ENCODE results near the gene CCDC27. TPM values are rescaled to one million over a fixed set of nuclear protein-coding genes. Genes with fewer than 3 reads are reported as not detected.

The CCDC27 gene
- total and polyA plus RNA-seq, 2 of the 13 experiments (the other 11 are each of a cell fraction or from before 2014, with no cell fraction given): not detected

- Histone ChIP-seq H3K9me3 (ENCODE audit: low read length) (no peaks in the 10 kb centered on the region), H4K20me1 (ENCODE audit: insufficient read depth, low read length) (no peaks in the 10 kb centered on the region), H3K4me1 (ENCODE audit: insufficient read depth, low read length) (peaks cover 38% of the 10 kb centered on the region), H3K36me3 (replicated peaks in 1 of 2; ENCODE audit: control insufficient read depth in 1 of 2, insufficient read depth in 2 of 2, low read length in 2 of 2) (peaks cover 18 to 47% of the 10 kb centered on the region in 2 experiments), H3K4me3 (replicated peaks in 1 of 3; ENCODE audit: insufficient read depth in 1 of 3, low read depth in 2 of 3, low read length in 3 of 3) (no peak overlapping the region), H3K79me2 (ENCODE audit: insufficient read depth, low read length) (no peaks in the 10 kb centered on the region), H3K4me2 (ENCODE audit: low read depth, low read length) (no peak overlapping the region), H2AFZ (ENCODE audit: low read length) (no peak overlapping the region), H3K27ac (ENCODE audit: extremely low read length, insufficient read depth, low read length) (no peak overlapping the region), H3K9ac (ENCODE audit: insufficient read depth, low read depth, low read length) (no peak overlapping the region), H3K27me3 (ENCODE audit: control insufficient read depth in 1 of 2, insufficient read depth in 2 of 2, low read length in 2 of 2) (no peaks in the 10 kb centered on the region)
- CTCF ChIA-PET (ENCODE audit: low intra/inter-chr PET ratio, low total read pairs): no interaction called here
- peak in 1 of 2 experiments; percentile 14; a peak in 1 of 4 replicates for TF ChIP-seq POLR2A (IDR thresholded peaks at IDR 0.05; ENCODE audit: insufficient read depth in 1 of 2, low read depth in 2 of 2, low read length in 2 of 2)
- TF ChIP-seq POLR2G (IDR thresholded peaks at IDR 0.05; ENCODE audit: low read depth, low read length): peak; percentile 40; the same call in 1 of the 2 replicates
- peak; percentile 11; the same call in 1 of the 2 replicates for TF ChIP-seq KDM2A (CRISPR knock-in tag; IDR thresholded peaks at IDR 0.05; ENCODE audit: borderline replicate concordance, low read depth)
- no peak for TF ChIP-seq ZNF652 (CRISPR knock-in tag; IDR thresholded peaks at IDR 0.05; ENCODE audit: borderline replicate concordance, low read depth)
- no peak for TF ChIP-seq ZNF232 (CRISPR knock-in tag; IDR thresholded peaks at IDR 0.05; ENCODE audit: borderline replicate concordance)
- TF ChIP-seq SAP130 (CRISPR knock-in tag; IDR thresholded peaks at IDR 0.05; ENCODE audit: low read depth): no peak
- TF ChIP-seq ZC3H13 (CRISPR knock-in tag; IDR thresholded peaks at IDR 0.05): peak; percentile 59
- peak; percentile 19; the same call in 1 of the 2 replicates for TF ChIP-seq POLR2AphosphoS5 (IDR thresholded peaks at IDR 0.05; ENCODE audit: low read depth, low read length)
- TF ChIP-seq CAMTA2 (CRISPR knock-in tag; IDR thresholded peaks at IDR 0.05; ENCODE audit: borderline replicate concordance): no peak
- ATAC-seq: no peak
- in situ Hi-C loops (cut with HindIII; ENCODE audit: extremely low pct_ligation_motif_present, low pct_unique_long_range_greater_than_20kb) (no loop called here), intact Hi-C loops (cut with micrococcal nuclease; ENCODE audit: unreplicated experiment) (loop anchor here (10.0 kb wide), 1 partner anchor 125 kb away; the partner anchor contains the start of gene C1orf174)
- 98% methylated on average over 19 of the region's 20 CpGs for WGBS (ENCODE audit: low lambda C conversion rate)
- no TSS peak for BruUV-seq (replicated peaks)
- POLR2A ChIA-PET: no interaction called here
- FAIRE-seq: no peak
- no peak for DNase-seq (ENCODE audit: low spot score)
These were observed 27.7 kb downstream of the CCDC27 start for GRCh38 chr1:3779912-3780416.

GRCh38 chr1:3780901-3781300 is 28.7 kb downstream of the CCDC27 start:
- CTCF ChIA-PET (ENCODE audit: low intra/inter-chr PET ratio, low total read pairs): no interaction called here
- FAIRE-seq: no peak
- no peak for ATAC-seq
- Histone ChIP-seq H3K36me3 (replicated peaks in 1 of 2; ENCODE audit: control insufficient read depth in 1 of 2, insufficient read depth in 2 of 2, low read length in 2 of 2) (peaks cover 18 to 47% of the 10 kb centered on the region in 2 experiments), H3K79me2 (ENCODE audit: insufficient read depth, low read length) (no peaks in the 10 kb centered on the region), H2AFZ (ENCODE audit: low read length) (no peak overlapping the region), H3K4me2 (ENCODE audit: low read depth, low read length) (no peak overlapping the region), H4K20me1 (ENCODE audit: insufficient read depth, low read length) (no peaks in the 10 kb centered on the region), H3K9ac (ENCODE audit: insufficient read depth, low read depth, low read length) (no peak overlapping the region), H3K27me3 (ENCODE audit: control insufficient read depth in 1 of 2, insufficient read depth in 2 of 2, low read length in 2 of 2) (no peaks in the 10 kb centered on the region), H3K4me3 (replicated peaks in 1 of 3; ENCODE audit: insufficient read depth in 1 of 3, low read depth in 2 of 3, low read length in 3 of 3) (no peak overlapping the region), H3K9me3 (ENCODE audit: low read length) (no peaks in the 10 kb centered on the region), H3K4me1 (ENCODE audit: insufficient read depth, low read length) (peaks cover 38% of the 10 kb centered on the region), H3K27ac (ENCODE audit: extremely low read length, insufficient read depth, low read length) (no peak overlapping the region)
- POLR2A ChIA-PET: no interaction called here
- intact Hi-C loops (cut with micrococcal nuclease; ENCODE audit: unreplicated experiment): no loop called here
- BruUV-seq (replicated peaks): no TSS peak
- 97% methylated on average over 18 of the region's 21 CpGs for WGBS (ENCODE audit: low lambda C conversion rate)
- in situ Hi-C loops (cut with HindIII; ENCODE audit: extremely low pct_ligation_motif_present, low pct_unique_long_range_greater_than_20kb): no loop called here
- no peak for DNase-seq (ENCODE audit: low spot score)
- TF ChIP-seq AGO2 (optimal IDR thresholded peaks at IDR 0.05; ENCODE audit: low read depth, low read length) (peak; percentile 82), ZNF281 (CRISPR knock-in tag; IDR thresholded peaks at IDR 0.05; ENCODE audit: borderline replicate concordance) (no peak), ATF6 (CRISPR knock-in tag; conservative IDR thresholded peaks at IDR 0.05) (no peak), RBFOX2 (IDR thresholded peaks at IDR 0.05; ENCODE audit: low read depth, low read length) (0 out of 2 replicates have a peak, but pooled peaks have one; percentile 23), AGO1 (IDR thresholded peaks at IDR 0.05; ENCODE audit: low read depth, low read length, poor library complexity, severe bottlenecking) (peak; percentile 98)
